ENCODE results near the gene INPP4B.

The INPP4B gene

DNA sequence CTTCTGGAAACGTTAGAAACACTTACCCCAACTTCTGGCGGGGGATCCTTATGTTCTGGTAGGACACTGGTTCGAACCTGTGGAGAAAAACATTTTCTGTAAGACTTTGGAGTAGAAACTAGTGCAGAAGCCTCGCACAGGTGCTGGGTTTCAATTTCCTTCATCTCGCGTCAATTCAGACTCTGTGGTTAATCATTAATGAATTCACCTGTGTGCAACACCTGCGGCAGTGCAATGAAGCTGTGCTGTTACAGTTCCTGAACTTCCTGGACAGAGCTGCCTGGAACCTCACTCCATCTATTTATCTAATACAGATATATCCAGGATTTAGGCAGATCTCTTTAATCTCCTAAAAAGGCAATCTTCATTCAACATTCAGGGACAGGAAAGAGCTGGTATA, 531.4 kb downstream of the INPP4B start:
- H3K4me1 ChIP-seq (ENCODE audit: control insufficient read depth in 5 of 5, insufficient read depth in 5 of 5, low read length in 5 of 5) = peaks cover 0 to 3% (median 0%) of the 10 kb centered on the region in 5 donors
- H3K9ac ChIP-seq (ENCODE audit: low read length in 5 of 5) = no peak overlapping the region
- no peak overlapping the region for H3K27ac ChIP-seq (ENCODE audit: low read depth, low read length)
- H3K4me3 ChIP-seq (ENCODE audit: low read depth in 1 of 5, low read length in 5 of 5) = no peak overlapping the region
- no peaks in the 10 kb centered on the region for H3K36me3 ChIP-seq (ENCODE audit: control insufficient read depth in 5 of 5, insufficient read depth in 5 of 5, low read length in 5 of 5)
- H3K9me3 ChIP-seq (ENCODE audit: control insufficient read depth in 5 of 5, low read length in 5 of 5) = peaks cover 0 to 3% (median 0%) of the 10 kb centered on the region in 5 donors
- H3K27me3 ChIP-seq (ENCODE audit: control insufficient read depth in 5 of 5, insufficient read depth in 4 of 5, low read length in 5 of 5) = no peaks in the 10 kb centered on the region

DNA sequence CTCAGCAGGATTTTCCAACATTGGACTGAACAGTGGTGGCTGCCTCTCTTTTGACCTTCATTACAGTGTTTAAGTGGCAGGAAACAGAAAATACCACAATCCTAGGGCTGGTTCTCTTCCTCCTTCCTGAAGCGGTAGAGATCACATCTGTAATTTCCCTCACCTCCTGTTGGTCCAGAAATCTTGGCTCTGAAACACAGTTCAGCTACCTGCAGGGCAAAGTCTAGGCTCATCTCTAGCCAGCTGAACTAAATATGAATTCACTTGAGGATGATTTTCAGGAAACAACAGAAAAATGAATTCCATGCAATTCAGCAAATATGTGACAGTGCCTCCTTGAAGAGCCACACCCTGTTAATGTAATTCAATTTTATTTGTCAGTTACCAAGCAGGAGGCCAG, 531.9 kb downstream of the INPP4B start:
- Histone ChIP-seq H3K4me3 (ENCODE audit: low read depth in 1 of 5, low read length in 5 of 5) (no peak overlapping the region), H3K9ac (ENCODE audit: low read length in 5 of 5) (no peak overlapping the region), H3K27me3 (ENCODE audit: control insufficient read depth in 5 of 5, insufficient read depth in 4 of 5, low read length in 5 of 5) (no peaks in the 10 kb centered on the region), H3K9me3 (ENCODE audit: control insufficient read depth in 5 of 5, low read length in 5 of 5) (peaks cover 0 to 3% (median 0%) of the 10 kb centered on the region in 5 donors), H3K4me1 (ENCODE audit: control insufficient read depth in 5 of 5, insufficient read depth in 5 of 5, low read length in 5 of 5) (peaks cover 0 to 3% (median 0%) of the 10 kb centered on the region in 5 donors), H3K27ac (ENCODE audit: low read depth, low read length) (no peak overlapping the region), H3K36me3 (ENCODE audit: control insufficient read depth in 5 of 5, insufficient read depth in 5 of 5, low read length in 5 of 5) (no peaks in the 10 kb centered on the region)

DNA sequence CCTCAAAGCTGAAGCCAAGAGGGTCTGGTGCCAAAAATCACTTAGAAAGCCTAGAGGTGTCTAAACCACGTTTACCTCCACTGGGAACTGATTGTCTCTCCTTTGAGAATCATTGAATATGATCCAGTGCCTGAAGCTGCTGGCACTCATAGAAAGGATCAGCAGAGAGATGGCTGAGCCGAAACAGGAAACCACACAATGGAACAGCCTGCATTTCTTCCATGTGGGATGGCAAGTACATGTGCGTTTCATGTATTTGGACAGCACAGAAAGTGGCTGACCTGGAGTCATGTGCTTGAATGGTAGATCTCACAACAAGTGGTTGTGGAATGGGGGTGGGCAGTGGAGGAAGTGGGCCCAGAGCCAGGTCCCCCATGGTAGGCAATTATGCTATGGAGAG, 533.7 kb downstream of the INPP4B start:
- H3K27me3 ChIP-seq (ENCODE audit: control insufficient read depth in 5 of 5, insufficient read depth in 4 of 5, low read length in 5 of 5) = no peaks in the 10 kb centered on the region
- H3K9me3 ChIP-seq (ENCODE audit: control insufficient read depth in 5 of 5, low read length in 5 of 5) = peaks cover 0 to 3% (median 0%) of the 10 kb centered on the region in 5 donors
- H3K27ac ChIP-seq (ENCODE audit: low read depth, low read length) = no peak overlapping the region
- no peak overlapping the region for H3K9ac ChIP-seq (ENCODE audit: low read length in 5 of 5)
- peaks cover 0 to 3% (median 0%) of the 10 kb centered on the region in 5 donors for H3K4me1 ChIP-seq (ENCODE audit: control insufficient read depth in 5 of 5, insufficient read depth in 5 of 5, low read length in 5 of 5)
- H3K4me3 ChIP-seq (ENCODE audit: low read depth in 1 of 5, low read length in 5 of 5) = no peak overlapping the region
- H3K36me3 ChIP-seq (ENCODE audit: control insufficient read depth in 5 of 5, insufficient read depth in 5 of 5, low read length in 5 of 5) = no peaks in the 10 kb centered on the region

DNA sequence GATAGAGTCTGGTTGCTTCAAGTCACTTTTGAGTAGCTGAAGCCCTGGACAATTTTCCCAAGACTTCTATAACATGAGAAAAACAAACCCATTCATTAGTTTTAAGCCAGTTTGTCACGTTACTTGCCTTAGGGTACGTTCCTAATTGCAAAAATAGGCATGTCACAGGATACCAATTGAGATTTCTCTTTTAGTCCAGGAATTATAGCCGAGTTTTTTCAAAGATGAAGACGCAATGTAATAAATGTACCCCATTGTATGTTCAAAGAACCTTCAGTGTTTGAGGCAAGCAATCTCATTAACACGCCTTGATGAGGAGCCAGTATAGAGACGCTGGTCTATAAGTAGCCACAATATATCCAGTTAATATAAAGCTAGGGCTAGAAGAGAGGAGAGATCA, 534.2 kb downstream of the INPP4B start:
- Histone ChIP-seq H3K4me3 (ENCODE audit: low read depth in 1 of 5, low read length in 5 of 5) (no peak overlapping the region), H3K9ac (ENCODE audit: low read length in 5 of 5) (no peak overlapping the region), H3K9me3 (ENCODE audit: control insufficient read depth in 5 of 5, low read length in 5 of 5) (peaks cover 0 to under 1% (median 0%) of the 10 kb centered on the region in 5 donors), H3K4me1 (ENCODE audit: control insufficient read depth in 5 of 5, insufficient read depth in 5 of 5, low read length in 5 of 5) (peaks cover 0 to 3% (median 0%) of the 10 kb centered on the region in 5 donors), H3K27me3 (ENCODE audit: control insufficient read depth in 5 of 5, insufficient read depth in 4 of 5, low read length in 5 of 5) (no peaks in the 10 kb centered on the region), H3K27ac (ENCODE audit: low read depth, low read length) (no peak overlapping the region), H3K36me3 (ENCODE audit: control insufficient read depth in 5 of 5, insufficient read depth in 5 of 5, low read length in 5 of 5) (no peaks in the 10 kb centered on the region)

DNA sequence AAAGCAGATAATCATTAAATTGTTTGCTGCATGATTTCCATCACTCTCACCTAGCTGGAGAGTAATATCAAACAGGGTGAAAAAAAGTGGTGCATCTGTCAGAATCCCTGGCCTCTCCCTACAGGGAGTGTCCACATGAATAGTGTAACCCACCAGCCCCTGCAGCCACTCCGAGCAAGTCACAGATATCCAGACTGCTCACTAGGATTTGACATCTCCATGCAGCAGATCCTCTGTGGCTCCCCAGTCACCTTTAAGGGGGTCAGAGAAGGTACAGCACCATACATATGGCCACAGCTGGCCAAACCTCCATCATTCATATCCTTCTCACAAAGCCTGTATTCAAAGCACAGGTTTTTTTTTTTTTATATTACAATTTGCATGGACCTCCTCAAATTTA, 536.3 kb downstream of the INPP4B start:
- H3K4me1 ChIP-seq (ENCODE audit: control insufficient read depth in 5 of 5, insufficient read depth in 5 of 5, low read length in 5 of 5) = peaks cover 0 to 3% (median 0%) of the 10 kb centered on the region in 5 donors

DNA sequence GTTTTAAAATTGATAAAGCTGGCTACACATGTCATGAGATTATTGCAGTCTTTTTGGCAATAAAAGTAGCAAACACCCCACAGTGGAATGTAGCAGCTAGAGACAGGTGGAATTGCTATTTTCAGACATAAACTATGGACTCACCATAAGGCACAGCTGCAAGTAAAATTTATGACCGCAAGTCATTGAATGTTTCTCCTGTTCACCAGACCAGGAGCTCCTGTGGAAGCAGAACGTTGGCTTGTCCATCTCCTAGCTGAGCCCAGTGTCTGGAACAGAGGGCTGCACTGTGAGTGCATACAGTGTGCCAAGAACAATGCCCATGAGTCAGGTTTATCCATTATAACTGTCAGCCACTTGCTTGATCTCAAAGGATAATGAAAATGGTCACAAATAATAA, 538.2 kb downstream of the INPP4B start:
- H3K27me3 ChIP-seq (ENCODE audit: control insufficient read depth in 5 of 5, insufficient read depth in 4 of 5, low read length in 5 of 5) = no peaks in the 10 kb centered on the region
- H3K4me1 ChIP-seq (ENCODE audit: control insufficient read depth in 5 of 5, insufficient read depth in 5 of 5, low read length in 5 of 5) = no peaks in the 10 kb centered on the region
- no peak overlapping the region for H3K9ac ChIP-seq (ENCODE audit: low read length in 5 of 5)
- no peak overlapping the region for H3K27ac ChIP-seq (ENCODE audit: low read depth, low read length)
- no peaks in the 10 kb centered on the region for H3K9me3 ChIP-seq (ENCODE audit: control insufficient read depth in 5 of 5, low read length in 5 of 5)
- no peak overlapping the region for H3K4me3 ChIP-seq (ENCODE audit: low read depth in 1 of 5, low read length in 5 of 5)
- H3K36me3 ChIP-seq (ENCODE audit: control insufficient read depth in 5 of 5, insufficient read depth in 5 of 5, low read length in 5 of 5) = no peaks in the 10 kb centered on the region

More for the DNA sequence above, 536.3 kb downstream of the INPP4B start:
- no peaks in the 10 kb centered on the region for H3K27me3 ChIP-seq (ENCODE audit: control insufficient read depth in 5 of 5, insufficient read depth in 4 of 5, low read length in 5 of 5)
- no peaks in the 10 kb centered on the region for H3K9me3 ChIP-seq (ENCODE audit: control insufficient read depth in 5 of 5, low read length in 5 of 5)
- no peak overlapping the region for H3K9ac ChIP-seq (ENCODE audit: low read length in 5 of 5)
- H3K27ac ChIP-seq (ENCODE audit: low read depth, low read length) = no peak overlapping the region
- H3K4me3 ChIP-seq (ENCODE audit: low read depth in 1 of 5, low read length in 5 of 5) = no peak overlapping the region
- no peaks in the 10 kb centered on the region for H3K36me3 ChIP-seq (ENCODE audit: control insufficient read depth in 5 of 5, insufficient read depth in 5 of 5, low read length in 5 of 5)

DNA sequence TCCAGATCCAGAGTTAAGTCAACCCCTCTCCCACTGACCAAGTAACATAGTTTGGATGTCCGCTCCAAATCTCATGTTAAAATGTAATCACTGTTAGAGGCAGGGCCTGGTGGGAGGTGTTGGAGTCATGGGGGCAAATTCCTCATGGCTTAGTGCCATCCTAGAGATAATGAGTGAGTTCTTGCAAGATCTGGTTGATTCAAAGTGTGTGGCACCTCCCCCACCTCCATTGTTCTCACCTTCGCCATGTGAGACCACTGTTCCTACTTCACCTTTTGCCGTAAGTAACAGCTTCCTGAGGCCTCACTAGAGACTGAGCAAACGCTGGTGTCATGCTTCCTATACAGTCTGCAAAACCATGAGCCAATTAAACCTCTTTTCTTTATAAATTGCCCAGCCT, 548.8 kb downstream of the INPP4B start:
- Histone ChIP-seq H3K4me1 (ENCODE audit: control insufficient read depth in 5 of 5, insufficient read depth in 5 of 5, low read length in 5 of 5) (no peaks in the 10 kb centered on the region), H3K9me3 (ENCODE audit: control insufficient read depth in 5 of 5, low read length in 5 of 5) (no peaks in the 10 kb centered on the region), H3K27me3 (ENCODE audit: control insufficient read depth in 5 of 5, insufficient read depth in 4 of 5, low read length in 5 of 5) (no peaks in the 10 kb centered on the region), H3K27ac (ENCODE audit: low read depth, low read length) (no peak overlapping the region), H3K4me3 (ENCODE audit: low read depth in 1 of 5, low read length in 5 of 5) (no peak overlapping the region), H3K36me3 (ENCODE audit: control insufficient read depth in 5 of 5, insufficient read depth in 5 of 5, low read length in 5 of 5) (no peaks in the 10 kb centered on the region), H3K9ac (ENCODE audit: low read length in 5 of 5) (no peak overlapping the region)

DNA sequence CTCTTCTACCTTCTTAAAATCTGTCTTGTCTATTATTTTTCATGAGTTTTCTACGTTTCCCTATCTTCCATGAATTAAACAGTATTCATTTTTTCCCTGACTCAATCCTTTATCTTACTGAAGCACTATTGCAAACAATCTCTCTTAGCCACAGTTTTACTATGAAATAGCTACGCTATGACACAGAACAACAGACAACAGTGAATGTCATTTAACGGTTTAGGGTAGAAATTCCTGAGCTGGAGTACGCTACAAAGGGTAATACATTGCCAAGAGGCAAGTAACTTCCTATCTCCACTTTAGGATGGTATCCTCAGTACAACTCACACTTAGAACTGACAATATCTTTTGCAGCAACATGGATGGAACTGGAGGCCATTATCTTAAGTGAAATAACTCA, 552.6 kb downstream of the INPP4B start:
- Histone ChIP-seq H3K4me1 (ENCODE audit: control insufficient read depth in 5 of 5, insufficient read depth in 5 of 5, low read length in 5 of 5) (no peaks in the 10 kb centered on the region), H3K36me3 (ENCODE audit: control insufficient read depth in 5 of 5, insufficient read depth in 5 of 5, low read length in 5 of 5) (no peaks in the 10 kb centered on the region), H3K27me3 (ENCODE audit: control insufficient read depth in 5 of 5, insufficient read depth in 4 of 5, low read length in 5 of 5) (no peaks in the 10 kb centered on the region), H3K9me3 (ENCODE audit: control insufficient read depth in 5 of 5, low read length in 5 of 5) (no peaks in the 10 kb centered on the region), H3K9ac (ENCODE audit: low read length in 5 of 5) (no peak overlapping the region), H3K27ac (ENCODE audit: low read depth, low read length) (no peak overlapping the region), H3K4me3 (ENCODE audit: low read depth in 1 of 5, low read length in 5 of 5) (no peak overlapping the region)

DNA sequence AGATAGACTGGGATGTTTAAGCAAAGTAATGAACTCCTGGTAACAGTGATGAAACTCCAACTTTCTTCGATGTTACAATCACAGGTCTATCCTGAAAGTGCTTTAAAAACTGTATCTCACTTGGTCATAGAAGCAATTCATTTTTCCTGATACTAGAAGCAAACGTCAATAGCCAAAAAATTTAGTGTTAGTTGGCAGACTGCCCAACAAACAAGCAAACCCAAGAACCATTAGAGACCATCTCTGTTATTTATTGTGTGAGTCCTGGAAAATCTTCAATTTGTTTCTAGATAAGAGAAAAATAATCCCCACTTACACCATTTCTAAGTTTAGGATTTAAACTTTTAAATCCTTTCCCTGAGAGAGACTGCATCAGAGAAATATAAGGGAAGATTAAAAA, 553.9 kb downstream of the INPP4B start:
- H3K27me3 ChIP-seq (ENCODE audit: control insufficient read depth in 5 of 5, insufficient read depth in 4 of 5, low read length in 5 of 5) = no peaks in the 10 kb centered on the region
- H3K9ac ChIP-seq (ENCODE audit: low read length in 5 of 5) = no peak overlapping the region
- H3K4me1 ChIP-seq (ENCODE audit: control insufficient read depth in 5 of 5, insufficient read depth in 5 of 5, low read length in 5 of 5) = no peaks in the 10 kb centered on the region
- no peak overlapping the region for H3K4me3 ChIP-seq (ENCODE audit: low read depth in 1 of 5, low read length in 5 of 5)
- no peaks in the 10 kb centered on the region for H3K36me3 ChIP-seq (ENCODE audit: control insufficient read depth in 5 of 5, insufficient read depth in 5 of 5, low read length in 5 of 5)
- no peaks in the 10 kb centered on the region for H3K9me3 ChIP-seq (ENCODE audit: control insufficient read depth in 5 of 5, low read length in 5 of 5)
- H3K27ac ChIP-seq (ENCODE audit: low read depth, low read length) = no peak overlapping the region

DNA sequence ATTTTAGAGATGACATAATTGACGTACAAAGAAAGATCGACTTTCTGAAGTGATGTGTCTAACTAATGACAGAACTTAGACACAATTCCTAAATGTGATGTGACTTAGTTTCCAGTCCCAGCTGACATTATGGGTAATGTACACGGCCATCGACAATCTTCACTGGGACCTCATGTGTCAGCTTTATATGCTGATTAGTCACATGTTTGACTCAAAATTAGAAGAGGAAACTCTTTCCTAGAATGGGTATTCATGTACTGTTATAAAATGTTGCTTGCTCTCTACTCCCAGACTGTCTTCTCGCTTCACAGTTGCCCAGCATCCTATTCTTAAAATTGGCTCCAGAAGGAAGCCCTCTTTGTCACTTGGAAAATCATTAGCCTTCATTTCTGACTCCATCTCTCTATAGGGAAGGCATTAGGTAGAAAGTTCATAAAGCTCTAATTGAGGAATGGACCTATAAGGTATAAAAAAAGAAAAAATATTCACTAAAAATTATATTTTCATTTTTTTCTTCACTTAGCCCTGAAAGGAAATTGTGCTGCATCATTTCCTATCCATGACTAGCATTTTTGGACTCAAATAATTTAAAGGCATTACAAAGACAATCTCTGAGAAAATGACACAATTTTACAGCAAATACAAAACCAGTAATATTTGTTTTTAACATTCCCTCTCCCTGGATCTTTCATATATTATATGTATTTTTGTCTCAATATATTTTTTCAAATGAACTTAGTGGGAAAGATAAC, 554.6 kb downstream of the INPP4B start:
- Histone ChIP-seq H3K4me3 (ENCODE audit: low read depth in 1 of 5, low read length in 5 of 5) (no peak overlapping the region), H3K4me1 (ENCODE audit: control insufficient read depth in 5 of 5, insufficient read depth in 5 of 5, low read length in 5 of 5) (no peaks in the 10 kb centered on the region), H3K9me3 (ENCODE audit: control insufficient read depth in 5 of 5, low read length in 5 of 5) (no peaks in the 10 kb centered on the region), H3K27ac (ENCODE audit: low read depth, low read length) (no peak overlapping the region), H3K27me3 (ENCODE audit: control insufficient read depth in 5 of 5, insufficient read depth in 4 of 5, low read length in 5 of 5) (no peaks in the 10 kb centered on the region), H3K36me3 (ENCODE audit: control insufficient read depth in 5 of 5, insufficient read depth in 5 of 5, low read length in 5 of 5) (no peaks in the 10 kb centered on the region), H3K9ac (ENCODE audit: low read length in 5 of 5) (no peak overlapping the region)

All from subcutaneous abdominal adipose tissue (tissue), 5 donors.